PC-9 (cell line): ENCODE measurements around the gene ATP2B1.

Experiments
- EZH2 ChIP-seq: fragments of 200-600 bp; sonication (generic); IDR thresholded peaks from 2 replicates; pipeline ENCODE4 v1.8.0; 2017; ENCODE audit warnings: antibody characterized with exemption, low read depth
- TF ChIP-seq, protein P1 (sequence below): fragments of 200-600 bp; sonication (generic); conservative IDR thresholded peaks from 2 replicates; pipeline ENCODE4 v1.6.1; 2017; ENCODE audit warnings: mixed run types, antibody characterized with exemption, mild to moderate bottlenecking, moderate library complexity

- TF ChIP-seq, protein P1, sequence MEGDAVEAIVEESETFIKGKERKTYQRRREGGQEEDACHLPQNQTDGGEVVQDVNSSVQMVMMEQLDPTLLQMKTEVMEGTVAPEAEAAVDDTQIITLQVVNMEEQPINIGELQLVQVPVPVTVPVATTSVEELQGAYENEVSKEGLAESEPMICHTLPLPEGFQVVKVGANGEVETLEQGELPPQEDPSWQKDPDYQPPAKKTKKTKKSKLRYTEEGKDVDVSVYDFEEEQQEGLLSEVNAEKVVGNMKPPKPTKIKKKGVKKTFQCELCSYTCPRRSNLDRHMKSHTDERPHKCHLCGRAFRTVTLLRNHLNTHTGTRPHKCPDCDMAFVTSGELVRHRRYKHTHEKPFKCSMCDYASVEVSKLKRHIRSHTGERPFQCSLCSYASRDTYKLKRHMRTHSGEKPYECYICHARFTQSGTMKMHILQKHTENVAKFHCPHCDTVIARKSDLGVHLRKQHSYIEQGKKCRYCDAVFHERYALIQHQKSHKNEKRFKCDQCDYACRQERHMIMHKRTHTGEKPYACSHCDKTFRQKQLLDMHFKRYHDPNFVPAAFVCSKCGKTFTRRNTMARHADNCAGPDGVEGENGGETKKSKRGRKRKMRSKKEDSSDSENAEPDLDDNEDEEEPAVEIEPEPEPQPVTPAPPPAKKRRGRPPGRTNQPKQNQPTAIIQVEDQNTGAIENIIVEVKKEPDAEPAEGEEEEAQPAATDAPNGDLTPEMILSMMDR: no peak
- TF ChIP-seq EZH2: no peak
These were observed 23.2 kb downstream of the ATP2B1 start for GRCh38 chr12:89685363-89685972.
